Testis (tissue), 2 donors: ENCODE measurements around the gene MED17.

ENCODE experiments used
- CTCF ChIP-seq, 3 experiments: fragments of 450-650 bp in 2 of 3; fragments of 200-600 bp in 1 of 3; sonication (generic) in 1 of 3; IDR thresholded peaks; one replicate each; pipeline ENCODE4 v1.5.1; 2016 to 2019; ENCODE audit warnings: antibody characterized with exemption in 3 of 3, mild to moderate bottlenecking in 2 of 3, moderate library complexity in 1 of 3
- POLR2A ChIP-seq: fragments of 450-650 bp; IDR thresholded peaks from one replicate; pipeline ENCODE4 v1.6.1; 2017; ENCODE audit warnings: antibody characterized with exemption, mild to moderate bottlenecking, moderate library complexity

- TF ChIP-seq CTCF (IDR thresholded peaks at IDR 0.05) = no peak
- no peak for TF ChIP-seq POLR2A
Observed at GRCh38 chr11:93801366-93801765, 17.3 kb downstream of the MED17 start.
